SK-N-MC (cell line): Measurements from ENCODE around the gene COPS9.

ENCODE experiments used
- EZH2 ChIP-seq: fragments of 200-600 bp; sonication (generic); IDR thresholded peaks from one replicate; pipeline ENCODE4 v1.6.1; 2017; ENCODE audit warnings: antibody characterized with exemption
- POLR2AphosphoS5 ChIP-seq: IDR thresholded peaks from 2 replicates; pipeline ENCODE4 v1.6.1; 2012; ENCODE audit warnings: mild to moderate bottlenecking, low read depth, low read length, borderline replicate concordance

- TF ChIP-seq EZH2 (no peak), POLR2AphosphoS5 (no peak)
Measured at GRCh38 chr2:240103136-240103535, 33.0 kb downstream of the COPS9 start.
